Immature natural killer cell (primary cell): ENCODE results near the gene ZNF777. TPM values are rescaled to one million over a fixed set of nuclear protein-coding genes. Genes with fewer than 3 reads are reported as not detected.
A peak's percentile ranks its signal among the peaks of the same experiment; 100 is the strongest.
"Not testable (repeated sequence)": the region's sequence is repeated elsewhere in the genome, so short reads cannot be mapped to it uniquely, and the experiment has no call there.

Experiments used
- DNase-seq, 3 donors: peaks; one replicate each; pipeline ENCODE4 v3.0.0; 2022; ENCODE audit warnings: mixed read lengths in 1 of 3
- H3K27ac Mint-ChIP-seq, 6 donors: one replicate each; pipeline ENCODE4 v1.8.0; 2020; ENCODE audit warnings: mixed read lengths in 6 of 6, mild to moderate bottlenecking in 5 of 6, inconsistent platforms in 4 of 6, moderate library complexity in 3 of 6
- H3K27me3 Mint-ChIP-seq, 3 donors: one replicate each; pipeline ENCODE4 v1.8.0; 2020 to 2021; ENCODE audit warnings: low read depth in 3 of 3, mild to moderate bottlenecking in 3 of 3, mixed read lengths in 3 of 3, moderate library complexity in 3 of 3, inconsistent platforms in 1 of 3
- H3K36me3 Mint-ChIP-seq, 3 donors: one replicate each; pipeline ENCODE4 v1.8.0; 2020; ENCODE audit warnings: mixed read lengths in 3 of 3, inconsistent platforms in 2 of 3, mild to moderate bottlenecking in 2 of 3
- H3K4me1 Mint-ChIP-seq, 2 donors: one replicate each; pipeline ENCODE4 v1.8.0; 2020; ENCODE audit warnings: inconsistent platforms in 2 of 2, mild to moderate bottlenecking in 2 of 2, mixed read lengths in 2 of 2, moderate library complexity in 1 of 2
- H3K4me3 Mint-ChIP-seq, 5 donors: one replicate each; pipeline ENCODE4 v1.8.0; 2020; ENCODE audit warnings: mild to moderate bottlenecking in 5 of 5, mixed read lengths in 5 of 5, inconsistent platforms in 3 of 5, moderate library complexity in 3 of 5
- H3K9me3 Mint-ChIP-seq, 6 donors: one replicate each; pipeline ENCODE4 v1.8.0; 2020; ENCODE audit warnings: mild to moderate bottlenecking in 6 of 6, mixed read lengths in 6 of 6, inconsistent platforms in 4 of 6, moderate library complexity in 3 of 6
- polyA plus RNA-seq, 3 donors: library from polyadenylated mRNA; unstranded; fragments of 300-500 nt; fragmentation: Illumina TruSeq; gene quantifications; one replicate each; pipeline ENCODE4 v1.2.3, GENCODE V29; 2021

ZNF777 gene
- polyA plus RNA-seq, 3 donors from 2014 or later = 0.05 to 2.2 (median 0.70) TPM

DNA sequence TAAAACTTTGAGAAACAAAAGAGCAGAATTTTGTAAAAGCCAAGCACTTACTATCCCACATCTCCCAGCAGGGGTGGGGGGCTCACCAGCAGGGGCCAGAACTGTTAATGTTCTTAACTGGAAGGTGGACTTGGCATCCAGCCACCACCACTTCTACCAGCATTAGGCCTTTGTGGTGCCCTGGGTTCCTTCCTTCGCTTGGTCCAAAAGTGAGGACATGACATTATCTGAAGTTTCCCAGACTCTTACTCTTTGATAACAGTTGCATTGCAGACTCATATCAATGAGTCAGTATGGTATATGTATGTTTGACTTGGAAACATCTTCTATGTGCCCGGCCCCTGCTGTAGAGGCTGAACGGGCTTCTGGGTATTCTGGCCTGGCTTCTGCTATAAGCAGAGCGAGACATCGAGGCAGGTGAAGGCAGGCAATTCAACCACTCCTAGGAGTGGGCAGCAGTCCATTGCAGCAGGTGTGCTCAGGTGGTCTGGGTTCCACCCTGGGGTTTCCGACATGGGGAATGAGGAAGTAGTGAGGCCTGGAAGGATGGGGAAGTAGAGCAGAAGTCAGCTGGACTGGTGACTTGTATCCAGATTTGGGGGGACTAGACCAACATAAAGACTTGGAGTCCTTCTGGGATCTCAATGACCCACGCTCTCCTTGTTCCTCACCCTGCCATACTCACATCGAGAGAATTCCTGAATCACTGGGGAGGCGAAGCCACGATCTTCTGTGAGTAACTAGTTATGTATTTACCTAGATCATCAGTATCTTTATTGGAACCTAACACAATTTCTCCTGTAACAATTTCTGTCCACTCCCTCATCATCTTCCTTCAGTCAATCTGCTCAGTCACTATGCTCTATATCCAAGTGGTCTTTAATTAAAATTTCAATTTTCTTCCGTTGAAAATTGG is 4.1 kb downstream of the ZNF777 start:
- DNase-seq = no peak
- Mint-ChIP-seq H3K27me3 (peaks cover 0 to 2% (median 0%) of the 10 kb centered on the region in 3 donors), H3K4me3 (no peak overlapping the region), H3K36me3 (peaks cover 0 to 14% (median 9%) of the 10 kb centered on the region in 3 donors), H3K4me1 (peaks cover 22 to 45% of the 10 kb centered on the region in 2 donors), H3K27ac (no peak overlapping the region), H3K9me3 (no peaks in the 10 kb centered on the region)

DNA sequence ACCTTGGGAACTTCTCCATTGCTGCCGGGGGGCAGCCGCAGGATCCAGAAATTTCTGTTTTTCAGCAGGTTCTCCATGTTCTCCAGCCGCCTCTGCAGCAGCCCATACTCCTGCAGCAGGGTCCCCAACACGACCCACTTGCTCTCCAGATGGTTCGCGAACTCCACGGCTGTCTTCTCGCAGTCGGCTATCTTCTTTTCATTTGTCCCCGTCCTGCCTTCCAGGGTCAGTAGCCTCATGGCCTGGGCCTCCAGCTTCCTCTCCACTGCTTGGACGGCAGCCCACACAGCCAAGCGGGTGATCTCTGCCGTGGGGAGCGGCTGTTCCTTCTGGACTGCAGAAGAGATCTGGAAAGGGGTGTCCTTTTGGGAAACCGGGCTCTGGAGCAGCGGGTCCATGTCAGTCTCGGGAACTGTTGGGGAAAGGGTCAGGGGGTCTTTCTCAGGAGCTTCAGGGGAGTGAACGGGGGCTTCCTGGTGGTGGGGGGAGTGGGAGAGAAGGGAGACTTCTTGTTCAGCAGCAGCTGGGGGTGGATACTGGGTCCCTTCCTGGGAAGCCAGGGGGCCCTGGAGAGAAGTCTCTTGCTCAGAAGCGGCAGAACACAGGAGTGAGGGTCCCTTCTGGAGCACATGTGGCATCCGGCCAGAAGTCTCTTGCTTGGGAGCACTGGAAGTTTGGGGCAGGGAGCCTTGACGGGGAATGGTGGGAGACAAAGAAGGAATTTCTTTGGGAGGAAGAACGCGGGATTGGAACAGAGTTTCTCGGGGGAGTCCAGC is 5.5 kb downstream of the ZNF777 start:
- Mint-ChIP-seq H3K4me3 (no peak overlapping the region), H3K4me1 (peaks cover 15 to 37% of the 10 kb centered on the region in 2 donors), H3K27ac (no peak overlapping the region), H3K27me3 (no peaks in the 10 kb centered on the region), H3K36me3 (peaks cover 5 to 23% (median 9%) of the 10 kb centered on the region in 3 donors), H3K9me3 (no peaks in the 10 kb centered on the region)
- no peak for DNase-seq

- Mint-ChIP-seq H3K36me3 (peaks cover 6 to 29% (median 9%) of the 10 kb centered on the region in 3 donors), H3K4me3 (no peak overlapping the region), H3K27ac (no peak overlapping the region), H3K4me1 (peaks cover 15 to 37% of the 10 kb centered on the region in 2 donors), H3K9me3 (no peaks in the 10 kb centered on the region), H3K27me3 (peaks cover 0 to under 1% (median 0%) of the 10 kb centered on the region in 3 donors)
- no peak for DNase-seq
These were observed 6.1 kb downstream of the ZNF777 start for GRCh38 chr7:149454750-149455149.

DNA sequence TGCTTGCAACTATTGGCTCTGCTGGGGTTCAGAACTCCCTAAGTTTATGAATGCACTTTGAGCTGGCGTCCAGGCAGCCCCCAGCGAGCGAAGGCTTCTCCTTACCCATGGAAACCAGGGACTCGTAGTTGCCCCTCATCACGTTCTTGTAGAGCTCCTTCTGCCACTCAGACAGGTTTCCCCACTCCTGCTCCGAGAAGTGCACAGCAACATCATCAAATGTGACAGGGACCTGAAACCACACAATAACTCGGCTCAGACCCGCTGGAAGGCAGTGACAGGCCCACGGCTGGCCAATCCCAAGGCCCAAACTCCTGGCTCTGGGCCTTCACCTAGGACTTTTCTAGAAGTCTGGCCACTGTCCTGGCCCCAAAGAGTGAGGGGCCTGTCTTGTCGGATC is 6.9 kb downstream of the ZNF777 start:
- no peak for DNase-seq
- Mint-ChIP-seq H3K27me3 (peaks cover 0 to 2% (median 0%) of the 10 kb centered on the region in 3 donors), H3K9me3 (no peaks in the 10 kb centered on the region), H3K4me3 (no peak overlapping the region), H3K27ac (peak overlapping the region in 1 of 6 donors; percentile 7), H3K4me1 (peaks cover 13 to 34% of the 10 kb centered on the region in 2 donors), H3K36me3 (peaks cover 9 to 33% (median 10%) of the 10 kb centered on the region in 3 donors)

GRCh38 chr7:149450821-149451220 is 10.0 kb downstream of the ZNF777 start:
- H3K9me3 Mint-ChIP-seq = no peaks in the 10 kb centered on the region

DNA sequence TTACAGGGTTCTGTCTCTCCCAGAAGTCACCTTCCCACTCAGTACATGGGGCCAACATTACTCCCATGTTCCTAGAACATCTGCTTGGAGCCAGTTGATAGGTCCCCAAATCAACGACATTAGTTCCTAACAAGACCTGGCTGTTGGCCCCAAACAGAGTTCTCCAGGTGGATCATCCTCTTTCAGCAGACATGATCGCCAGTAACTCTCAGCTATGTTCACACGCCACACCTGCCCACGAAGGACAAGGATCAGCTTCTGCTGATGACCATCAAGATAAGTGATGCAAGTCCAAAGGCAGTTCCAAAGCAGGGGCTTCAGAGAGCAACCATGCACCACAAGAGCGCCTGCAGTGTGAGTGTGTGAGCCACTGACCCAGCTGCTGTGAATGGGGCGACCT is 11.0 kb downstream of the ZNF777 start:
- H3K27me3 Mint-ChIP-seq = peaks cover 0 to 2% (median 1%) of the 10 kb centered on the region in 3 donors
- no peak overlapping the region for H3K4me3 Mint-ChIP-seq
- no peak overlapping the region for H3K27ac Mint-ChIP-seq
- no peak for DNase-seq
- peaks cover 22 to 43% (median 26%) of the 10 kb centered on the region in 3 donors for H3K36me3 Mint-ChIP-seq
- no peaks in the 10 kb centered on the region for H3K9me3 Mint-ChIP-seq
- H3K4me1 Mint-ChIP-seq = peaks cover 0 to 7% of the 10 kb centered on the region in 2 donors

More at GRCh38 chr7:149450821-149451220, 10.0 kb downstream of the ZNF777 start:
- Mint-ChIP-seq H3K27ac (no peak overlapping the region), H3K4me1 (peaks cover 0 to 8% of the 10 kb centered on the region in 2 donors), H3K4me3 (no peak overlapping the region), H3K27me3 (peaks cover 0 to 2% (median 1%) of the 10 kb centered on the region in 3 donors), H3K36me3 (peaks cover 19 to 40% (median 22%) of the 10 kb centered on the region in 3 donors)
- no peak for DNase-seq

DNA sequence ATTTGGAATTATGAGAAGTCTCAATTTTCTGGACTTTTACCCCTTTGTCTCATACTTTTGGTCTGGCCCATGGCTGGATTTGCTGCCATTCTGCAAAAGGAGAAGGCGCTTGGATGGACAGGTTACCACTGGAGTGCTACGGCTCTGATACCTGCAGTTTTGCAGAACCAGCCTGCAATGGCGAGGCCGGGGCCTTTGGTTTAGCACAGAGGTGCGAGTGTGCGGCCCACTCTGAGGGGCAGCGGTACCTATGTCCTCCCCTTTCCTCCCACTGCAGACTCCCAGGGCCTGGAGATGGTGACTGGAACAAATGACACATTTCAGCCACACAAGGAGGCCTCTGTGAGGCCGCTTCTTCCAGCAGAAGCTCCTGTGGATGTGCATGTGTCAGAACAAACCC is 11.9 kb downstream of the ZNF777 start:
- H3K4me1 Mint-ChIP-seq = no peaks in the 10 kb centered on the region
- H3K36me3 Mint-ChIP-seq = peaks cover 24 to 44% (median 32%) of the 10 kb centered on the region in 3 donors
- DNase-seq = no peak
- no peaks in the 10 kb centered on the region for H3K9me3 Mint-ChIP-seq
- no peak overlapping the region for H3K27ac Mint-ChIP-seq
- peaks cover 0 to 2% (median 1%) of the 10 kb centered on the region in 3 donors for H3K27me3 Mint-ChIP-seq
- H3K4me3 Mint-ChIP-seq = no peak overlapping the region

- DNase-seq, H3K4me3 Mint-ChIP-seq, H3K4me1 Mint-ChIP-seq, H3K27me3 Mint-ChIP-seq, H3K27ac Mint-ChIP-seq, H3K9me3 Mint-ChIP-seq: not testable (repeated sequence)
- peaks cover 23 to 43% (median 33%) of the 10 kb centered on the region in 3 donors for H3K36me3 Mint-ChIP-seq
These were observed 14.8 kb downstream of the ZNF777 start for GRCh38 chr7:149446026-149446425.

DNA sequence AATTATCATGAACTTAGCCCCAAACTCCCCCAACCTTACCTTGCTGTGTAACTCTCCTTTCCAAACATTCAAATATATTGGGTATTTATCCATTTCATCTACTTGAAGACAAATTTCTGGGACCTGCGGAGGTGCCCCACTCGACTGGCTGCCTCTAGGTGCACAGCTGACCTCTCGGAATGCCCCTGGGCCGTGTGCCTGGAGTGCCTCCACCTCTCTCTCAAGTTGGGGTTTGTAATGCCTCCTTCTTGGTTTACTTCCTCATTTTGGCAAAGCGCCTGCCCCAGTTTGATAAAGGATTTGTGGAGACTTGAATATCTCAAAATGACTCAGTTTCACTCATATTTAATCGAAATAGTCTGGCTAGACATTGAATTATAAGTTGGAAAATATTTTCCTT is 16.6 kb downstream of the ZNF777 start:
- peaks cover 0 to 1% (median 0%) of the 10 kb centered on the region in 3 donors for H3K27me3 Mint-ChIP-seq
- H3K9me3 Mint-ChIP-seq = no peaks in the 10 kb centered on the region
- H3K36me3 Mint-ChIP-seq = peaks cover 23 to 27% (median 25%) of the 10 kb centered on the region in 3 donors
- no peak overlapping the region for H3K4me3 Mint-ChIP-seq
- peak overlapping the region in 3 of 6 donors; percentile 23 to 25 (median 25) for H3K27ac Mint-ChIP-seq
- DNase-seq = no peak
- peaks cover 10 to 11% of the 10 kb centered on the region in 2 donors for H3K4me1 Mint-ChIP-seq

GRCh38 chr7:149443523-149443922 is 17.3 kb downstream of the ZNF777 start:
- no peak for DNase-seq

DNA sequence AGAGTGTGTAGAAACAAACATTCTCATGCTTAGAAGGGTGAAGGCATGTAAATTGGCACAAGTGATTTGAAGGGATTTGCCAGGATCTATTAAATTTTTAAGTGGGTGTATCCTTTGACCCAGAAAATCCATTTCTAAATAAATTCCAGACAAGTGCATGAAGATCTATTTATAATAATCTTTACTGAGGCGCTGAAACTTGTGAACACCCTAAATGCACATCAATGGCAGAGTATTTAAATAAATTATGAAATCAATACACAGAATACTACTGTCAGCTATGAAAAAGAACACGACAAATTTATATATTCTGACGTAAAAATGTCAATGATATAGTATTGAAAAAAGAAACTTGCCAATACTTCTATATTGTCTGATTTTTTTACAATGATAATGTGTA is 17.9 kb downstream of the ZNF777 start:
- Mint-ChIP-seq H3K9me3 (no peaks in the 10 kb centered on the region), H3K27ac (no peak overlapping the region), H3K4me3 (no peak overlapping the region)

More at GRCh38 chr7:149443523-149443922, 17.3 kb downstream of the ZNF777 start:
- Mint-ChIP-seq H3K27me3 (peaks cover 0 to 1% (median 0%) of the 10 kb centered on the region in 3 donors), H3K27ac (no peak overlapping the region), H3K9me3 (no peaks in the 10 kb centered on the region), H3K4me1 (peaks cover 14 to 18% of the 10 kb centered on the region in 2 donors), H3K36me3 (peaks cover 25 to 30% (median 27%) of the 10 kb centered on the region in 3 donors), H3K4me3 (no peak overlapping the region)

GRCh38 chr7:149440222-149440621 is 20.6 kb downstream of the ZNF777 start:
- Mint-ChIP-seq H3K27ac (peak overlapping the region; percentile 50 to 88 (median 57)), H3K4me3 (no peak overlapping the region), H3K36me3 (peaks cover 12 to 21% (median 17%) of the 10 kb centered on the region in 3 donors), H3K9me3 (no peaks in the 10 kb centered on the region), H3K27me3 (no peaks in the 10 kb centered on the region), H3K4me1 (peaks cover 14 to 18% of the 10 kb centered on the region in 2 donors)
- peak in 1 of 3 donors; percentile 5 for DNase-seq

More for the DNA sequence above, 17.9 kb downstream of the ZNF777 start:
- peaks cover 25 to 30% (median 27%) of the 10 kb centered on the region in 3 donors for H3K36me3 Mint-ChIP-seq
- DNase-seq = no peak
- H3K27me3 Mint-ChIP-seq = peaks cover 0 to 1% (median 0%) of the 10 kb centered on the region in 3 donors
- peaks cover 14 to 18% of the 10 kb centered on the region in 2 donors for H3K4me1 Mint-ChIP-seq

GRCh38 chr7:149436358-149436757 is 24.5 kb downstream of the ZNF777 start:
- Mint-ChIP-seq H3K4me3 (no peak overlapping the region), H3K4me1 (peaks cover 14 to 18% of the 10 kb centered on the region in 2 donors), H3K27me3 (peaks cover 0 to 6% (median 0%) of the 10 kb centered on the region in 3 donors), H3K9me3 (no peaks in the 10 kb centered on the region), H3K36me3 (peaks cover 20 to 36% (median 20%) of the 10 kb centered on the region in 3 donors), H3K27ac (no peak overlapping the region)
- no peak for DNase-seq
